Adrenal gland (tissue), 12 donors: ENCODE data around the gene PTBP3. TPM values are rescaled to one million over a fixed set of nuclear protein-coding genes. Genes with fewer than 3 reads are reported as not detected.
"Not testable (repeated sequence)": the region's sequence is repeated elsewhere in the genome, so short reads cannot be mapped to it uniquely, and the experiment has no call there.

Experiments
- DNase-seq, 7 donors: peaks; one replicate each; pipeline ENCODE4 v3.0.0-alpha.2; 2019 to 2020
- H3K27ac ChIP-seq, 5 donors: fragments of 200-600 bp; sonication (generic) in 4 of 5; 1 replicate in 3 of 5; 2 replicates in 2 of 5; pipeline versions ENCODE4 v1.5.1 to v1.8.0; 2016 to 2020; ENCODE audit warnings: mild to moderate bottlenecking in 1 of 5
- H3K27me3 ChIP-seq: fragments of 200-600 bp; 2 replicates; pipeline ENCODE4 v1.8.0; 2021
- H3K36me3 ChIP-seq, 2 donors: fragments of 200-600 bp; replicated peaks in 1 of 2; 1 replicate in 1 of 2; 2 replicates in 1 of 2; pipeline versions ENCODE4 v1.5.1 to v1.8.0; 2018 to 2022
- H3K4me1 ChIP-seq, 2 donors: fragments of 200-600 bp; replicated peaks in 1 of 2; 1 replicate in 1 of 2; 2 replicates in 1 of 2; pipeline versions ENCODE4 v1.5.1 to v1.8.0; 2018 to 2021
- H3K4me3 ChIP-seq, 4 donors: fragments of 200-600 bp; sonication (generic) in 3 of 4; one replicate each; pipeline ENCODE4 v1.5.1; 2016 to 2018
- H3K9me3 ChIP-seq, 3 donors: fragments of 200-600 bp; sonication (generic) in 1 of 3; replicated peaks in 1 of 3; 1 replicate in 2 of 3; 2 replicates in 1 of 3; pipeline versions ENCODE4 v1.5.1 to v1.8.0; 2016 to 2021
- CTCF ChIP-seq, 6 experiments: fragments of 450-650 bp in 4 of 6; fragments of 200-600 bp in 2 of 6; sonication (generic) in 1 of 6; IDR thresholded peaks; 1 replicate in 5 of 6; 2 replicates in 1 of 6; pipeline versions ENCODE4 v1.5.1 to v1.8.0; 2016 to 2021; ENCODE audit warnings: antibody characterized with exemption in 6 of 6, mild to moderate bottlenecking in 2 of 6, moderate library complexity in 1 of 6
- POLR2A ChIP-seq, 2 donors: fragments of 450-650 bp; IDR thresholded peaks; one replicate each; pipeline ENCODE4 v1.6.1; 2017; ENCODE audit warnings: antibody characterized with exemption in 2 of 2, mild to moderate bottlenecking in 2 of 2, moderate library complexity in 1 of 2
- WGBS, 4 donors: extraction: QIAGEN DNeasy Blood & Tissue Kit in 2 of 4; methylation state at CpG; one replicate each; pipeline versions ENCODE4 v1.1.5 to v1.1.7; 2013 to 2017; 5-methylcytosine and 5-hydroxymethylcytosine counted together
- intact Hi-C, 2 donors: fragments of 100-400 bp; cut with DNase I; formaldehyde crosslinking; loops; one replicate each; pipeline versions ENCODE4 v1.14.1 to v1.15.0; 2022 to 2023
- polyA plus RNA-seq, 3 donors: library from polyadenylated mRNA; stranded (reverse); fragments of 200-250 nt in 2 of 3; fragments of 350-450 nt in 1 of 3; fragmentation: Illumina TruSeq in 1 of 3; extraction: RNeasy Lipid Tissue Mini Kit (QIAGEN cat#74804) in 1 of 3; gene quantifications; one replicate each; pipeline ENCODE4 v1.2.3, GENCODE V29; 2013 to 2014
- total RNA-seq, 9 donors: library from RNA; depleted of rRNA in 4 of 9; stranded (reverse); fragments of >200 nt in 4 of 9; fragments of 120-200 nt in 1 of 9; fragmentation: NEBNext Ultra II Directional in 1 of 9; extraction: Animal tissue kit (Norgen Biotek cat#: 25700) in 1 of 9; gene quantifications; one replicate each; pipeline versions ENCODE4 v1.1.0 to v1.2.4, GENCODE V29; 2013 to 2023
- donor health status: healthy with polysubstance abuse.
- donor health status: Bipolar disorder and iron deficiency.
- donor health status: DM: yes; HTN: yes; CAD: no.
- donor health status: DM: no; HTN: no; CAD: no.
- donor health status: DM: no; HTN: no; CAD: no.
- donor health status: DM: yes; HTN: yes; CAD: no.

Gene PTBP3
- total and polyA plus RNA-seq, 12 donors: 4.4 to 56.6 (median 30.8) TPM

GRCh38 chr9:112194969-112195431 lies 138.4 kb downstream of the PTBP3 start:
- no peak for TF ChIP-seq CTCF (IDR thresholded peaks at IDR 0.05)
- TF ChIP-seq POLR2A (IDR thresholded peaks at IDR 0.05): no peak
- peaks cover 0 to 5% of the 10 kb centered on the region in 2 donors for H3K4me1 ChIP-seq
- intact Hi-C loops: no loop called here
- H3K9me3 ChIP-seq: no peaks in the 10 kb centered on the region
- H3K36me3 ChIP-seq: no peaks in the 10 kb centered on the region
- no peaks in the 10 kb centered on the region for H3K27me3 ChIP-seq
- DNase-seq: no peak
- WGBS, 4 donors: 62 to 77% (median 75%) methylated on average over 4 of the region's 4 CpGs
- peak overlapping the region in 2 of 5 donors; percentile 23 to 32 for H3K27ac ChIP-seq
- H3K4me3 ChIP-seq: no peak overlapping the region

GRCh38 chr9:112193572-112194288 lies 139.7 kb downstream of the PTBP3 start:
- Histone ChIP-seq H3K4me1 (peaks cover 0 to 5% of the 10 kb centered on the region in 2 donors), H3K27me3 (no peaks in the 10 kb centered on the region), H3K9me3 (no peaks in the 10 kb centered on the region), H3K27ac (peak overlapping the region in 2 of 5 donors; percentile 32 to 71), H3K4me3 (no peak overlapping the region), H3K36me3 (no peaks in the 10 kb centered on the region)
- intact Hi-C loops: no loop called here
- TF ChIP-seq POLR2A (IDR thresholded peaks at IDR 0.05) (no peak), CTCF (IDR thresholded peaks at IDR 0.05) (no peak)
- WGBS, 4 donors: 76 to 86% (median 82%) methylated on average over 6 of the region's 6 CpGs
- no peak for DNase-seq

DNA sequence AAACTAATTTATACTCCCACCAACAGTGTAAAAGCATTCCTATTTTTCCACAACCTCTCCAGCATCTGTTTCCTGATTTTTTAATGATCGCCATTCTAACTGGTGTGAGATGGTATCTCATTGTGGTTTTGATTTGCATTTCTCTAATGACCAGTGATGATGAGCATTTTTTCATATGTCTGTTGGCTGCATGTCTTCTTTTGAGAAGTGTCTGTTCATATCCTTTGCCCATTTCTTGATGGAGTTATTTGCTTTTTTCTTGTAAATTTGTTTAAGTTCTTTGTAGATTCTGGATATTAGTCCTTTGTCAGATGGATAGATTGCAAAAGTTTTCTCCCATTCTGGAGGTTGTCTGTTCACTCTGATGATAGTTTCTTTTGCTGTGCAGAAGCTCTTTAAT lies 143.1 kb downstream of the PTBP3 start:
- H3K27ac ChIP-seq, H3K9me3 ChIP-seq, H3K4me1 ChIP-seq, intact Hi-C loops, H3K27me3 ChIP-seq, H3K36me3 ChIP-seq, H3K4me3 ChIP-seq, DNase-seq: not testable (repeated sequence)
- 94 to 100% (median 100%) methylated on average over 1 of the region's 1 CpG for WGBS, 4 donors

GRCh38 chr9:112188884-112189283 lies 144.5 kb downstream of the PTBP3 start:
- Histone ChIP-seq H3K4me3 (no peak overlapping the region), H3K9me3 (no peaks in the 10 kb centered on the region), H3K27me3 (no peaks in the 10 kb centered on the region), H3K36me3 (no peaks in the 10 kb centered on the region), H3K4me1 (no peaks in the 10 kb centered on the region), H3K27ac (no peak overlapping the region)
- intact Hi-C loops: no loop called here
- no peak for TF ChIP-seq POLR2A (IDR thresholded peaks at IDR 0.05)
- no peak for TF ChIP-seq CTCF (IDR thresholded peaks at IDR 0.05)
- 86 to 92% (median 88%) methylated on average over 1 of the region's 1 CpG for WGBS, 4 donors
- DNase-seq: no peak

- H3K4me3 ChIP-seq: no peak overlapping the region
- intact Hi-C loops: no loop called here
- no peaks in the 10 kb centered on the region for H3K4me1 ChIP-seq
- H3K27me3 ChIP-seq: no peaks in the 10 kb centered on the region
- TF ChIP-seq POLR2A (IDR thresholded peaks at IDR 0.05) (no peak), CTCF (IDR thresholded peaks at IDR 0.05) (no peak)
- H3K27ac ChIP-seq: no peak overlapping the region
- no peaks in the 10 kb centered on the region for H3K36me3 ChIP-seq
- 87 to 98% (median 89%) methylated on average over 4 of the region's 4 CpGs for WGBS, 4 donors
- DNase-seq: no peak
- H3K9me3 ChIP-seq: no peaks in the 10 kb centered on the region
Observed at GRCh38 chr9:112187404-112187803, 146.0 kb downstream of the PTBP3 start.
